HepG2 (cell line): ENCODE results near the gene REEP6. TPM values are rescaled to one million over a fixed set of nuclear protein-coding genes. Genes with fewer than 3 reads are reported as not detected.
A peak's percentile ranks its signal among the peaks of the same experiment; 100 is the strongest.

Experiments used
- ATAC-seq: fragments of 200-7000 bp; cut with Tn5 transposase; 3 replicates; pipeline ENCODE4 v1.9.1; 2020; ENCODE audit warnings: mild to moderate bottlenecking, moderate library complexity
- BruUV-seq: library from RNA; stranded (reverse); fragments of 400-500 nt; replicated peaks from 2 replicates; lab custom pipeline; 2021; lab: Mats Ljungman, UMichigan
- CTCF ChIA-PET: fragments of 300-600 bp; formaldehyde crosslinking; extraction: SDS; loops from one replicate; lab custom pipeline; 2021; ENCODE audit warnings: low total read pairs, inconsistent platforms, low intra/inter-chr PET ratio; lab: Yijun Ruan, JAX
- POLR2A ChIA-PET: fragments of 350-600 bp; sonication (Branson Sonifier 250); formaldehyde crosslinking; loops from one replicate; lab custom pipeline; 2020; ENCODE audit warnings: antibody characterized with exemption, inconsistent platforms; lab: Yijun Ruan, JAX
- DNase-seq: peaks from one replicate; pipeline ENCODE4 v3.0.0-alpha.2; 2015; ENCODE audit warnings: low spot score
- FAIRE-seq: peaks from 3 replicates; lab custom pipeline; 2011; peaks lifted over from hg19 to GRCh38; lab: Jason Lieb, UNC
- H2AFZ ChIP-seq: one replicate; pipeline ENCODE4 v1.6.1; 2011; ENCODE audit warnings: low read length, inconsistent platforms
- H3K27ac ChIP-seq: fragments of 300-600 bp; 3 replicates; pipeline ENCODE4 v1.8.0; 2011; ENCODE audit warnings: mixed run types, mild to moderate bottlenecking, mixed read lengths, low read length, inconsistent platforms; ENCODE audit not compliant: insufficient read depth; ENCODE audit errors: extremely low read length
- H3K27me3 ChIP-seq, 2 experiments: fragments of 200-600 bp in 1 of 2; 2 replicates in 1 of 2; 3 replicates in 1 of 2; pipeline versions ENCODE4 v1.6.0 to v1.8.0; 2011; ENCODE audit warnings: low read length in 2 of 2, mild to moderate bottlenecking in 2 of 2, moderate library complexity in 2 of 2, inconsistent platforms in 1 of 2; ENCODE audit not compliant: insufficient read depth in 2 of 2, control insufficient read depth in 1 of 2
- H3K36me3 ChIP-seq, 2 experiments: fragments of 200-600 bp in 1 of 2; replicated peaks in 1 of 2; 2 replicates in 1 of 2; 3 replicates in 1 of 2; pipeline versions ENCODE4 v1.5.1 to v1.8.0; 2011; ENCODE audit warnings: low read length in 2 of 2, inconsistent platforms in 1 of 2; ENCODE audit not compliant: insufficient read depth in 2 of 2, control insufficient read depth in 1 of 2
- H3K4me1 ChIP-seq: 2 replicates; pipeline ENCODE4 v1.5.1; 2012; ENCODE audit warnings: low read length, inconsistent platforms; ENCODE audit not compliant: insufficient read depth
- H3K4me2 ChIP-seq: 2 replicates; pipeline ENCODE4 v1.6.0; 2011; ENCODE audit warnings: low read depth, low read length, inconsistent platforms
- H3K4me3 ChIP-seq, 3 experiments: fragments of 200-600 bp in 1 of 3; sonication (generic), shearing (Covaris generic) in 1 of 3; replicated peaks in 1 of 3; 2 replicates each; pipeline ENCODE4 v1.5.1; 2011 to 2016; ENCODE audit warnings: low read length in 3 of 3, inconsistent platforms in 2 of 3, low read depth in 2 of 3, mild to moderate bottlenecking in 2 of 3, control low read depth in 1 of 3, mixed read lengths in 1 of 3; ENCODE audit not compliant: insufficient read depth in 1 of 3
- H3K79me2 ChIP-seq: one replicate; pipeline ENCODE4 v1.6.1; 2011; ENCODE audit warnings: low read length, inconsistent platforms; ENCODE audit not compliant: insufficient read depth
- H3K9ac ChIP-seq: 2 replicates; pipeline ENCODE4 v1.6.0; 2011; ENCODE audit warnings: mild to moderate bottlenecking, low read depth, low read length, inconsistent platforms; ENCODE audit not compliant: insufficient read depth
- H3K9me3 ChIP-seq: 2 replicates; pipeline ENCODE4 v1.5.1; 2012; ENCODE audit warnings: mild to moderate bottlenecking, low read length
- H4K20me1 ChIP-seq: 2 replicates; pipeline ENCODE4 v1.6.0; 2011; ENCODE audit warnings: inconsistent platforms, mild to moderate bottlenecking, low read length, moderate library complexity; ENCODE audit not compliant: insufficient read depth
- BCL6 ChIP-seq: IDR thresholded peaks from 2 replicates; pipeline ENCODE4 v1.6.1; 2016; ENCODE audit warnings: missing genetic modification reagents, missing compliant biosample characterization
- CHD4 ChIP-seq: fragments of 200-600 bp; sonication (generic); IDR thresholded peaks from 2 replicates; pipeline ENCODE4 v1.7.0; 2017; ENCODE audit warnings: mild to moderate bottlenecking, low read length, borderline replicate concordance
- CREBL2 ChIP-seq: sonication (generic); formaldehyde crosslinking; IDR thresholded peaks from 2 replicates; pipeline ENCODE4 v1.8.1; 2023; ENCODE audit warnings: missing genetic modification reagents, mild to moderate bottlenecking, borderline replicate concordance
- EP300 ChIP-seq, 3 experiments: sonication (generic) in 1 of 3; formaldehyde crosslinking in 1 of 3; IDR thresholded peaks; 2 replicates each; pipeline versions ENCODE4 v1.5.1 to v1.6.1; 2011 to 2020; ENCODE audit warnings: low read depth in 2 of 3, low read length in 2 of 3, borderline replicate concordance in 1 of 3, improper control_type of control experiment in 1 of 3, mild to moderate bottlenecking in 1 of 3, missing genetic modification reagents in 1 of 3, moderate library complexity in 1 of 3
- GFI1 ChIP-seq: sonication (generic); formaldehyde crosslinking; IDR thresholded peaks from 2 replicates; pipeline ENCODE4 v1.5.0; 2020; ENCODE audit warnings: missing genetic modification reagents, mild to moderate bottlenecking, borderline replicate concordance
- HNRNPLL ChIP-seq: fragments of 200-400 bp; formaldehyde crosslinking; IDR thresholded peaks from 2 replicates; pipeline ENCODE4 v1.6.1; 2017; ENCODE audit warnings: mild to moderate bottlenecking, low read depth, low read length; ENCODE audit not compliant: poor library complexity, severe bottlenecking
- MAFK ChIP-seq, 2 experiments: IDR thresholded peaks in 1 of 2; conservative IDR thresholded peaks in 1 of 2; 2 replicates each; pipeline ENCODE4 v1.6.1; 2011; ENCODE audit warnings: improper control_type of control experiment in 2 of 2, low read length in 2 of 2
- NFIB ChIP-seq: sonication (generic); formaldehyde crosslinking; IDR thresholded peaks from 2 replicates; pipeline ENCODE4 v1.9.0; 2021; ENCODE audit warnings: missing genetic modification reagents, mild to moderate bottlenecking, borderline replicate concordance
- PATZ1 ChIP-seq: sonication (generic); formaldehyde crosslinking; IDR thresholded peaks from 2 replicates; pipeline ENCODE4 v1.4.0; 2020; ENCODE audit warnings: missing genetic modification reagents
- SRSF9 ChIP-seq: fragments of 200-400 bp; formaldehyde crosslinking; IDR thresholded peaks from 2 replicates; pipeline ENCODE4 v1.6.1; 2018; ENCODE audit warnings: borderline replicate concordance, mild to moderate bottlenecking, low read depth, low read length; ENCODE audit not compliant: insufficient read depth, poor library complexity, severe bottlenecking
- TAF1 ChIP-seq: sonication (generic); formaldehyde crosslinking; IDR thresholded peaks from 2 replicates; pipeline ENCODE4 v1.4.0; 2020; ENCODE audit warnings: missing genetic modification reagents
- TFDP1 ChIP-seq: IDR thresholded peaks from 2 replicates; pipeline ENCODE4 v1.6.1; 2016; ENCODE audit warnings: missing compliant biosample characterization, missing genetic modification reagents, borderline replicate concordance
- ZNF143 ChIP-seq: sonication (generic); formaldehyde crosslinking; IDR thresholded peaks from 2 replicates; pipeline ENCODE4 v1.4.0; 2020; ENCODE audit warnings: missing genetic modification reagents
- ZNF296 ChIP-seq: sonication (generic); formaldehyde crosslinking; conservative IDR thresholded peaks from 2 replicates; pipeline ENCODE4 v1.5.0; 2020; ENCODE audit warnings: mild to moderate bottlenecking, missing genetic modification reagents
- ZNF441 ChIP-seq: sonication (generic); formaldehyde crosslinking; IDR thresholded peaks from 2 replicates; pipeline ENCODE4 v1.7.0; 2021; ENCODE audit warnings: missing genetic modification reagents, borderline replicate concordance
- ZNF549 ChIP-seq: sonication (generic); formaldehyde crosslinking; IDR thresholded peaks from 2 replicates; pipeline ENCODE4 v1.5.0; 2020; ENCODE audit warnings: missing genetic modification reagents
- ZNF75D ChIP-seq: sonication (generic); formaldehyde crosslinking; IDR thresholded peaks from 2 replicates; pipeline ENCODE4 v1.8.1; 2023; ENCODE audit warnings: missing genetic modification reagents, mild to moderate bottlenecking, borderline replicate concordance
- ZNF768 ChIP-seq: sonication (generic); formaldehyde crosslinking; IDR thresholded peaks from 2 replicates; pipeline ENCODE4 v1.4.0; 2020; ENCODE audit warnings: missing genetic modification reagents
- ZNF790 ChIP-seq: sonication (generic); formaldehyde crosslinking; IDR thresholded peaks from 2 replicates; pipeline ENCODE4 v1.8.0; 2022; ENCODE audit warnings: missing genetic modification reagents, mild to moderate bottlenecking, borderline replicate concordance
- ZNF839 ChIP-seq: sonication (generic); formaldehyde crosslinking; IDR thresholded peaks from 2 replicates; pipeline ENCODE4 v1.4.0; 2020; ENCODE audit warnings: missing genetic modification reagents, mild to moderate bottlenecking, borderline replicate concordance
- WGBS: methylation state at CpG from one replicate; pipeline ENCODE4 v1.1.6; 2017; ENCODE audit warnings: low lambda C conversion rate; 5-methylcytosine and 5-hydroxymethylcytosine counted together
- in situ Hi-C: cut with HindIII; loops from 2 replicates; pipeline ENCODE4 v1.10.0; 2017; ENCODE audit warnings: low pct_unique_long_range_greater_than_20kb; ENCODE audit not compliant: extremely low pct_ligation_motif_present
- intact Hi-C: fragments of 100-400 bp; cut with micrococcal nuclease; formaldehyde crosslinking; loops from one replicate; pipeline ENCODE4 v1.10.0; 2022; ENCODE audit not compliant: unreplicated experiment
- polyA plus RNA-seq, 8 experiments: library from polyadenylated mRNA; depleted of rRNA in 3 of 8; stranded (reverse) in 7 of 8; unstranded in 1 of 8; fragments of >200 nt; fragmentation: Illumina TruSeq in 4 of 8; extraction: Trizol in 4 of 8; gene quantifications; 2 replicates each; pipeline versions ENCODE4 v1.2.1 to v1.2.3, GENCODE V29; 2011 to 2016; ENCODE audit warnings: low read depth in 4 of 8, missing spikeins in 1 of 8, mixed read lengths in 1 of 8; ENCODE audit not compliant: insufficient read depth in 1 of 8
- total RNA-seq, 5 experiments: library from RNA; depleted of rRNA; stranded (reverse); fragments of >200 nt; fragmentation: Illumina TruSeq; extraction: Trizol; gene quantifications; 2 replicates each; pipeline ENCODE4 v1.2.3, GENCODE V29; 2016; ENCODE audit warnings: low read depth in 1 of 5

REEP6 gene
- total and polyA plus RNA-seq, 2 of the 13 experiments (the other 11 are each of a cell fraction or from before 2014, with no cell fraction given), result 10.0 to 28.8 TPM

GRCh38 chr19:1457031-1457739 lies 33.8 kb upstream of the REEP6 start:
- Histone ChIP-seq H3K4me1 (peaks cover 56% of the 10 kb centered on the region), H3K36me3 (no peaks in the 10 kb centered on the region), H3K27me3 (peaks cover 6 to 45% of the 10 kb centered on the region in 2 experiments; a peak in 4 of 5 replicates), H3K4me2 (peak overlapping the region; percentile 25), H3K9ac (no peak overlapping the region), H3K79me2 (no peaks in the 10 kb centered on the region), H2AFZ (no peak overlapping the region), H3K9me3 (no peaks in the 10 kb centered on the region), H4K20me1 (peaks cover 5% of the 10 kb centered on the region; the same call in 1 of the 2 replicates), H3K27ac (no peak overlapping the region), H3K4me3 (peak overlapping the region in 1 of 3 experiments; percentile 12; a peak in 2 of 6 replicates)
- no TSS peak for BruUV-seq
- ChIA-PET CTCF (no interaction called here), POLR2A (no interaction called here)
- intact Hi-C loops, result no loop called here
- no peak for FAIRE-seq
- whole genome bisulfite sequencing, result 26% methylated on average over 12 of the region's 48 CpGs
- peak; percentile 44 for ATAC-seq
- in situ Hi-C loops, result loop anchor here (5.0 kb wide), 1 partner anchor 55 kb away; the partner anchor contains the start of gene ADAMTSL5
- no peak for DNase-seq
- TF ChIP-seq MAFK (conservative IDR thresholded peaks at IDR 0.05 in 1 of 2, IDR thresholded peaks at IDR 0.05 in 1 of 2; ENCODE audit: low read length in 2 of 2), result no peak
- TF ChIP-seq HNRNPLL, result peak; percentile 87
- no peak for TF ChIP-seq CHD4
- TF ChIP-seq TFDP1 (CRISPR knock-in tag), result no peak
- no peak for TF ChIP-seq ZNF441 (CRISPR knock-in tag)
- no peak for TF ChIP-seq CREBL2 (CRISPR knock-in tag)
- TF ChIP-seq GFI1, result no peak
- no peak for TF ChIP-seq NFIB (CRISPR knock-in tag)
- TF ChIP-seq PATZ1, result peak; percentile 24; the same call in 1 of the 2 replicates
- no peak for TF ChIP-seq EP300 (IDR thresholded peaks at IDR 0.05; ENCODE audit: low read depth in 2 of 2, low read length in 2 of 2)
- TF ChIP-seq EP300 (CRISPR knock-in tag; IDR thresholded peaks at IDR 0.05; ENCODE audit: borderline replicate concordance), result no peak
- TF ChIP-seq ZNF296 (CRISPR knock-in tag), result no peak
- TF ChIP-seq ZNF839 (CRISPR knock-in tag), result no peak
- peak; percentile 16; the same call in 1 of the 2 replicates for TF ChIP-seq ZNF768 (CRISPR knock-in tag)
- no peak for TF ChIP-seq ZNF75D (CRISPR knock-in tag)
- no peak for TF ChIP-seq ZNF549 (CRISPR knock-in tag)
- TF ChIP-seq ZNF790, result no peak
- TF ChIP-seq SRSF9, result no peak
- TF ChIP-seq BCL6 (CRISPR knock-in tag), result no peak
- TF ChIP-seq TAF1 (CRISPR knock-in tag), result no peak
- no peak for TF ChIP-seq ZNF143 (CRISPR knock-in tag)
